ENCODE data around the gene SLC25A24.
A peak's percentile ranks its signal among the peaks of the same experiment; 100 is the strongest.
"Not testable (repeated sequence)": the region's sequence is repeated elsewhere in the genome, so short reads cannot be mapped to it uniquely, and the experiment has no call there.

Gene SLC25A24

DNA sequence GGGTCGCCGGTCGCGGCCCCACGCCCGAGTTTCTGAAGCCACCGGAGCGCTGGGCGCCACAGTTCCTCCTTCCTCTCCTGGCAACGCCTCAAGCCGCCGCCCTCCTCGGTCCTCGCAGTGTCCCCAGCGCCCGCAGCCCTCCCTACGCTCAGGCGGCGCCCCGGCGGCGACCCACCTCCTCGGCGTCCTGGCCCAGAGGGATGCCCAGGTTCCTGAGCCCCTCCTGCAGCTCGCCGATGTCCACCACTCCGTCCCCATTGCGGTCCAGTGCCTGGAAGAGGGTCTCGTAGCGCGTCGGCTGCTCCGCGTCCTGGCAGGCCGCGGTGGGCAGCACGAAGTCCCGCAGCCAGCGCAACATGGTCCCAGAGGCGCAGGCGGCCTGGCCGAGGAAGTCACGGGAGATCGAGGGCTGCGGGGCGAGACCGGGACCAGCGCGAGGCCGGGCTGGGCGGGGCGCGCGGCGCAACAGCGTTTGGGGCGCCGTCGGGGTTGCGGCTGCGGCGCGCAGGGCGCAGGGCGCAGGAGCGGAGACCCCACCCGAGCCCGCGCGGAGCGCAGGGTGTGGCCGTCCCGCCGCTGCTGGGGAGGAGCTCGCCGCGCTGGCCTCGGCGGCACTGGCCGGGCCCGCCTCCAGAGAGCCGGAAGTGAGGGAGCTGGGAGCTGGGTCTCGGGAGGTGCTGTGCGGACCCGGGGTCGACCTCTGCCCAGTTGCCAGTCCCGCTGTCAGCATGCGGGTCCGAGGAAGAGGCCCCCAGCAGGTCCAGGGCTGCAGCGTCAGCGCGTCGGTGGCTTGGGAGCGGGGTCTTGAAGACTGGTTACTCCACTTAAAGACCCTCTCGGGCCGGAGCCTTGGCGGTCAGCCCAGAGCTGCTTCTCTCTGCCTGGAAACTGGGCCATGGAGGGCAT, at the start of gene SLC25A24:
Gene SLC25A24 (minus strand): TSS at position 563 of the 906 bp plus-strand sequence. CDS start 205 bp downstream, at position 358.
- no peak for FAIRE-seq

DNA sequence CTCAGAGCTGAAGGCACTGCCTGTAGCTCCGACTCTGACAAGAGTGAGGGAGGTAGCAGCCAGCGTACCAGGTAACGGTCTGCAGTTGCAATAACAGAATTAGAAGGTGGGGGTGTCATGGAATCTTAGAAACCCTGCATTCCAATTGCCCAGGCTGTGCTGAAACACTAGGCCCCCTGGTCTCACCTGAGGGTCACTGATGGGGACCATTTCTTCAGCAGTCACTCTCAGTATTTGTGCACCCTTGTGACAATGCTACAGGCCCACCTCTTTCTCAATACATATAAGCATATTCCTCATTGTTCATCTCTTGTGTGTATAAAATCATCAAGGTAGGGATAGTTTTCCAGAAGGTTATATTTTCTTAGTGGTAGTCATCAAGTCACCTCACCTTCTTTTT, 43.8 kb upstream of the SLC25A24 start, which contains the start of gene NBPF4:
Gene NBPF4 (minus strand): TSS at position 101 of the 400 bp plus-strand sequence. CDS start 315 bp downstream, outside the sequence.
- not testable (repeated sequence) for FAIRE-seq

DNA sequence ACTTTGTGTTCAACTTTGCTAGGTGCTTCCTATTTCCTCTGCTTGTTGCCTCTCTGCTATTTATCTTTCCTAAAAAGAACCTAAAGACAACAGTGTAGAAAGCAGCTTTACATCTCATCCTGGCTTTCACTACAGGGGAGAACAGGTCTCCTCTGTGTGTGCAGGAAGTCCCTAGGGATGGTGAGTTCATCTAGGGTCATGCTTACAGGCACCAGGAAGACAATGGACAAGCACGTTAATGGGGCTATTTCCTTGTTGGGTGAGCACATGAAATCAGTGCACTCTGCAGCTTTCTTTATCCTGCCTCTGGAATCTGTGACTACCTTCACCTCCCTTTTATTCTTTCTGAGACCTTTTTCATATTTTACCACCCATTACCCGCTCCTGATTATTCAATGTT, 39.3 kb upstream of the SLC25A24 start:
- FAIRE-seq, result not testable (repeated sequence)

DNA sequence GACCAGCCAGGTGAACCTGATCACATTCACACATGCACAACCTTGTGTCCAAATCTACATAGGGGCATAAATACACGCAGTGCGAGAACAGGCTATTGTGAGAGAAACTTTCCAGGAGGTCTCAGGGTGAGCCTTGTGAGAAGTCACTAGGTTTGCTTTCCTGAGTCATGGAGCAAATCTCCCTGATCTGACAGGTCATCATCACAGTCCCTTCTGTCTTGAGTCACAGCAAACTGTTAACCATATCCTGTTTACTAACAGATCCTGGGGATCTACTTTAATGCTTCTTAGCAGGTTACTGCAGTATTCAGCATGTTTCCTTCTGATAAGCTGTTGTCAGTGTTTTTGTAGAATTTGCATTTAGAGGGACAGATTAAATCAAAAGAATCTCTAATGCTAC, 35.2 kb upstream of the SLC25A24 start:
- FAIRE-seq, result not testable (repeated sequence)

DNA sequence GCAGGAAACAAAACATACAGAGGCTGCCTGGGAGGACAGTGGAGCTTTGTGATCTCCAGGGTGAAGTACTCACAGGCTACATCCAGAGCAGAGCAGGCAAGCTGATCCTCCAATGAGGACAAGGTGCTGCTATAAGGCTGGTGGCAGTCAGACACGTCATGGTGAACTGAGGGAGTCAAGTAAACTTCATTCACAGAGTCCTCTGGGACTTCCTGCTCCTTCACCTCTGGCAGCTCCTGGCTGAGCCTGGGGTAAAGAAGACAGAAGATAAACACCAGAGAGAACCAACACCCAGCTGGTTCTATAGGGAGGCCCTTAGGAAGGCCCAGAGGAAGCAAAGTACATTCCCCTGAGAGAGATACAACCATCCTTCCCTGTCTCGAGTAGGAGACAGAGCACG, 32.0 kb upstream of the SLC25A24 start:
- not testable (repeated sequence) for FAIRE-seq

DNA sequence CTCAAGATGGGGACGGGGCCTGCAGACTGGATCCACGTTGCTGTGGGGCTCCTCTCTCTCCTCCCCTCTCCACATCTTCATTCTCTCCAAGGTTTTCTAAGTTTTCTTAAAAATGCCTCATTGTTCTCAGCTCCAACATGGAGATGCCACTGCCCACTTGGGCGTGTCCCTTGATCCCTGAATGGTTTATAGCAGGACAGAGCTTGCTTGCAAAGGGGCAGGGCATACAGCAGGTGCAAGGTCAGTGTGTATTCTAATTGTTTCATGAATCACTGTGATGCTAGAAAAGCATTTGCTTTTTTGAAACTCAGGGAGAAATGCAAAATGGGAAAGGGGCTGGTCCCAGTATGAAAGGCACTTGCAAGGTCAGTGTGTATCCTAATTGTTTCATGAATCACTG, 29.8 kb upstream of the SLC25A24 start:
- FAIRE-seq, result not testable (repeated sequence)

DNA sequence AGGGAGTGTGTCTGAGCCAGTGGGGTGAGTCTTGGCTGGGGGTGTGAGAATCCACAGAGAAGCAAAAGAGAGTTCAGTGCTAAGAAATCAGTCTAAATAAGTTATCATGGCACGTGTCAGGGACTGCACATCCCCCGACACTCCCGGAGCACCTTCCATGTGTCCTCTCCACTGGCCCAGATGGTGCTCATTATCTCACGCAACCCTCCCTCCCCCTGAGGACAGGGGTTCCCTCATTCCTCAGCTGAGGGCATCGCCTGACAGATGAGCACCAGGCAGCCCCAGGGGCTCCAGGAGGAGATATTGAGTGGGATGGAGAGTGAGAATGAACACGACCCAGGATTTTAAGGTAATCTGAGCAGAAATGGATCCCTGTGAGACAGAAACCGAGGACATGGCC, 27.6 kb upstream of the SLC25A24 start:
- not testable (repeated sequence) for FAIRE-seq

DNA sequence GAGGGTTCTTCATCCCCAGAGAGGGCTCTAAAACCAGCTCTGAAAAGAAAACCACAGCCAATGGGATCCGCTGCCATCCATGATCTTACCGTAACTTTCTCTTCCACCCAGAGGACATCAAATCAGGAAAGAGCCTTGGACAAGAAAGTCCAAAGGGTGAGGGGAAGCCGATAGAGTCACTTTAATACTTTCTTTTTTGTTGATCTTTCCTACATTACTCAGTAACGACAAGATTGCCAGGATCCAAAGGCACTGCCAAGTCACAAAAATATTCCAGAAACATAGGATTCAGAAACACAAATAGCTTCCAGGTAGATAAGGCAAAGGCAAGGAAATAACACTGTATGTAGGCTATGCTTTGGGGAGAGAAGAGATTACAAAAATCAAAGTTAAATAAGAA, 26.7 kb upstream of the SLC25A24 start:
- not testable (repeated sequence) for FAIRE-seq

DNA sequence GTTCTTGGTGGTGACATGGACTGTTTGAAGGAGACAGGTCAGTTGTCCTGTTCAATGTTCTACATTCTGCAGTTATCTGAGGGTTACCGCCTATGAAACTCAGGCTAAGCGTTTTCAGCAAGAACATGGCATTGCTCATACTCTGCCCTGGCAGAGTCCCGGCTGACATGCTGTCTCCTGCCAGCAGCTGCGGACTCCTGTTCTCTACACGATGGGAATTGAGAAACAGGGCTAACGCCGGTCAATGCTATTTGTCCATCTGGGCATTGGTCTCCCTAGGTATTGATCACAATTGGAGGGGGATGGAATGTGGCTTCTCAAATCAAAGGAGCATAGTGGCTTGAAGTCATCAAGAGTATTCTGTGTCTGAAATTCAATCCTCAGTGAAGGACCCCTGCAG, 23.1 kb upstream of the SLC25A24 start:
- FAIRE-seq, result not testable (repeated sequence)

DNA sequence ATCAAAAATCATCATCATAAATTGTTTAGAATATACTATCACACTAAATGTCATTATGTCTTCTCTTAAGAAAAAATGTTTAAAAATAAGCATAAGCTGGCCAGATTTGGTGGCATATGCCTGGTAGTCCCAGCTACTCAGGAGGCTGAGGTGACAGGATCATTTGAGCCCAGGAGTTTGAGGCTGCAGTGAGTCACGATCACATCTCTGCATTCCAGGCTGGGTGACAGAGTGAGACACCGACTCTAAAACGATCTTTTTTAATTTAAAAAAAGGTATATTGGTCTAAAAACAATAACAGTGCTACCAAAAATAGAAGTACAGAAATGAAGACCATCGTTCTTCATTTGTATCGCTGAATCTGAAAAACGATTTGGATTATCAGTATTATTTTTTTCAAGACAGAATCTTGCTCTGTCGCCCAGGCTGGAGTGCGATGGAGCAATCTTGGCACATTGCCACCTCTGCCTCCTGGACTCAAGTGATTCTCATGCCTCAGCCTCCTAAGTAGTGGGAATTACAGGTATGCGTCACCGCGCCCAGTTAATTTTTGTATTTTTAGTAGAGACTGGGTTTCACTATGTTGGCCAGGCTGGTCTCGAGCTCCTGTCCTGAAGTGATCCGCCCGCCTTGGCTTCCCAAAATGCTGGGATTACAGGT, 17.5 kb upstream of the SLC25A24 start:
- FAIRE-seq, result not testable (repeated sequence)

DNA sequence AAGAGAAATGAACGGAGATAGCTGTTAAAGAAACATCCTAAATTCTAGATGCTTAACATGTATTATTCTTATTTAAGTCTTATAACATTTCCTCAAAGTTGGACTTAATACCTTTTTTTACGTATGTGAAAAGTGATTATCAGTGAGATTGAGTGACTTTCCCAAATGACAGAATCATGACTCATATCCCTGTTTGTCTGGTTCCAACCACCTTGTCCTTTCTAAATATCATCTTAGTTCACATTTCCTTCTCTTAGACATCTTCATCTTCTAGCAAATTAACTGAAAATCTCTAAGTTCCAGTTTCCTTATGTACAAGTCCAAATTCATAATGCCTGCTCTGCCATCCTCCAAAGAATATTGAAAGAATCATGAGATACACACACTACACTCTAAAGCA, 16.9 kb upstream of the SLC25A24 start:
- not testable (repeated sequence) for FAIRE-seq

DNA sequence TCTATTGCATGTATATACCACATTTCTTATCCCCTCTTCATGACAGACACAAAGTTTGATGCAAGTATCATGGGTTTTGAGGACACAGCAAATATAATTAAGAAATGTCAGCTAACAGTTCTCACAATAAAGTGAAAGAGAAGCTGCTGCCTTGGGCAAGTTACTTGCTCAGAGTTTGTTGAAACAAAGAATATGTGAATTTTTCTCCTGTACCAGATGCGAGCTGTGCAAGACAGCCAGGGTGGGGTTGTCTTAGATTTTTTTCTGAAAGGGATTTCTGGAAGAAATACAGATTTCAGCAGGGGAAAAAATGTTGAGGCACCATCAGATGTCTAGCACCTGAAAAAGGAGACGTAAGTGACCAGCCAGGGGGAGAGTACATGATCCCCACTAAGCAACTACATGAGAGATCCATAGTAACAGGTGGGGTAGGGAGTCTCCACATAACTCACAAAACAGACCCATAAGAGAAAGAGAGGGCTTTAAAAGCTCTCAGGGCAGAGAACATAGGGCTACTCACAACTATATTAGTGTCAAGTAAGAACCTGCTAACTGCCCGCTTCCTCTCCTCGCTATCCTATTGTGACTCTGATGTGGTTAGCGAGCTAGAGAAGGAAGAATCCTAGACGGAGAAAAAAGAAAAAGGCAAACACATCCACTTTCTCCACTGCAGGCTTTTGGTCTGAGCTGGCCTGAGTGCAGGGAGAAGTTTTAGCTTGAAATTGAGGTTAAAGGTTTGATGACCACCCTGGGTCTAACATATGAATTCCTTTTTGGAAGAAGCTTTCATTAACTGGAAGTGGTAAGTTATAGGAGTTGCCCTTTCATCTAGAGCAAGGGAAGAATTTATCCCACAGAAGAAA, 16.1 kb upstream of the SLC25A24 start:
- not testable (repeated sequence) for FAIRE-seq

DNA sequence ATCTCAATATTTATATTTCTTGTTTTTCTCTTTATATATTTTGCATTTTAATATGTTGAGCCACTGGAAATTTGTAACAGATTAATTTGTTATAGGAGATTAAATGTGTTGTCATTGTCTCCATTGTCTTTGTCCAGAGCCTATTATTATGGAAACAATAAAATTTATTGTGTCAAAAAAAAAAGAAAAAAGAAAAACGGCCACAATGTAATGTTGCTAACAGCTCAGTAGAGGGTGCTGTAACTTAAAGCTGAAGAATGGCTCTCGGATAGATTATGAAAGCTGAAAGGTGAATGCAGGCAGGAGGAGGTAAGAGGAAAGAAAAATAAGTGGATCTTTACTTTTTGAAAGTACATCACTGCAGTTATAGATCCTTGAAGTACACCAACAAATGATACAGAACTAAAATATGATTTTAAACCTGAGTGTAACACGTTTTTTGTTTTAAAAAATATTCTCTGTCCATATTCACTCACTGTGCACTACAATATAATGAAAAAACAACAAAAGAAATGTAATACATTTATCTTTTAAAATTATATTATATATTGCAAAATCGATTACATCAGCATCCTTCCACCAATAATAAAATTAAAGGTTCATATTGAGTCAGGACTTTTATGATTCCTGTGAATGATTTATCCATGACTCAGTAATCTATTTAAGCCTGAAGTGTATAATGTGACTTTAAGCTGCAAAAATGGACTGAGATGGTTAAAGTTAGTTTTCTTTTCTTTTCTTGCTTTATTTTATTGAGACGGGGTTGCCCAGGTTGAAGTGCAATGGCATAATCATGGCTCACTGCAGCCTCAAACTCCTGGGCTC, 14.7 kb upstream of the SLC25A24 start:
- peak; percentile 91 for FAIRE-seq

DNA sequence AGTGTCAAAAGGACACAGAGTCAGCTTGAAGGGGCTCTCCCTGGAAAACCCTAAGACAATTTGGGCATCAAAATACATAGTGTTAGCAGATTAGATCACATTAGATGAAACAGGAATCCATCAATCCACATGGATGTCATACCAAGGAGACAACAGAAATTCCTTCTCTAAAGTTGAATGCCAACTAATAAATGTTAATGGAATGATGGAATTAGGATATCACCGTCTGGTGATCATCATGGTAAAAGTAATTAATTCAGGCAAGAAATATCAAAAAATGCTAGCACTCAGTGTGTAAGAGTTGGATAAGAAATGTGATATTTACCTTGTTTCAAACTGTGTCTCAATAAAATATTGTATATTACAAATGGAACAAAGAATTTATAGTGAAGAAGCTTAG, 10.9 kb upstream of the SLC25A24 start:
- FAIRE-seq, result no peak

DNA sequence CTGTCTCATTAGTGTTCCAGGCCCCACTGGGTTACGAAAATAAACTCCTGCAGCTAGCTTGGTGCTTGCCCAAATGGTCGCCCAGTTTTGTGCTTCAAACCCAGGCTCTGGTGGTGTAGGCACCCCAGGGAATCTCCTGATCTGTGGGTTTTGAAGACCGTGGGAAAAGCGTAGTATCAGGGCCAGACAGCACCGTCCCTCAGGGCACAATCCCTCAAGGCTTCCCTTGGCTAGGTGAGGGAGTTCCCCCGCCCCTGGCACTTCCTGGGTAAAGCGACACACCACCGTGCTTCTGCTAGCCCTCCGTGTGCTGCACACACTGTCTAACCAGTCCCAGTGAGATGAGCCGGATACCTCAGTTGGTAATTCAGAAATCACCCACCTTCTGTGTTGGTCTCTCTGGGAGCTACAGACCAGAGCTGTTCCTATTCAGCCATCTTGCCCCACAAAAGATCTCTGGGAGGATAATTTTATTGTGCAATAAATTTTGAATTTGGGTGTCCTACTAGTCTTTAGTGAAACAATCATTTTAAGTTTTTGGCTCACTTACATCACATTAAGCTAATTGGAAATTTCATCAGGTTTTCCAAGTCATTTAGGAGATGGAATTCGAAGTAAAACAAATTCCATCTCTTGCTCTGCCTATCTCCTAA, 9.4 kb upstream of the SLC25A24 start:
- FAIRE-seq, result no peak

DNA sequence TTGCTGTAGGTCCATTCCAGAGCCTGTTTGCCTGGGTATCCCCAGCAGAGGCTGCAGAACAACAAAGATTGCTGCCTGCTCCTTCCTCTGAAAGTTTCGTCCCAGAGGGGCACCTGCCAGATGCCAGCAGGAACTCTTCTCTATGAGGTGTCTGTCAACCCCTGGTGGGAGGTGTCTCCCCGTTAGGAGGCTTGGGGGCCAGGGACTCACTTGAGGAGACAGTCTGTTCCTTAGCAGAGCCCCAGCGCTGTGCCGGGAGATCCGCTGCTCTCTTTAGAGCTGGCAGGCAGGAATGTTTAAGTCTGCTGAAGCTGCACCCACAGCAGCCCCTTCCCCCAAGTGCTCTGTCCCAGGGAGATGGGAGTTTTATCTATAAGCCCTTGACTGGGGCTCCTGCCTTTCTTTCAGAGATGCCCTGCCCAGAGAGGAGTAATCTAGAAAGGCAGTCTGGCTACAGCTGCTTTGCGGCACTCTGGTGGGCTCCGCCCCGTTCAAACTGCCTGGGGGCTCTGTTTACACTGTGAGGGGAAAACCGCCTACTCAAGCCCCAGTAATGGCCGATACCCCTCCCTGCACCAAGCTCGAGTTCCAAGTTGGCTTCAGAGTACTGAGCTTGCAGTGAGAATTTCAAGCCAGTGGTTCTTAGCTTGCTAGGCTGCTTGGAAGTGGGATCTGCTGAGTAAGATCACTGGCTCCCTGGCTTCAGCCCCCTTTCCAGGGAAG, 8.7 kb upstream of the SLC25A24 start:
- no peak for FAIRE-seq

DNA sequence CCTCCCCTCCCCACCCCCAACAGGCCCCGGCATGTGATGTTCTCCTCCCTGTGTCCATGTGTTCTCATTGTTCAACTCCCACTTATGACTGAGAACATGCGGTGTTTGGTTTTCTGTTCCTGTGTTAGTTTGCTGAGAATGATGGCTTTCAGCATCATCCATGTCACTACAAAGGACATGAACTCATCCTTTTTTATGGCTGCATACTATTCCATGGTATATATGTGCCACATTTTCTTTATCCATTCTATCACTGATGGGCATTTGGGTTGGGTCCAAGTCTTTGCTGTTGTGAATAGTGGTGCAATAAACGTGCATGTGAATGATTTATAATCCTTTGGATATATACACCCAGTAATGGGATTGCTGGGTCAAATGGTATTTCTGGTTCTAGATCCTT, 3.4 kb upstream of the SLC25A24 start:
- not testable (repeated sequence) for FAIRE-seq

DNA sequence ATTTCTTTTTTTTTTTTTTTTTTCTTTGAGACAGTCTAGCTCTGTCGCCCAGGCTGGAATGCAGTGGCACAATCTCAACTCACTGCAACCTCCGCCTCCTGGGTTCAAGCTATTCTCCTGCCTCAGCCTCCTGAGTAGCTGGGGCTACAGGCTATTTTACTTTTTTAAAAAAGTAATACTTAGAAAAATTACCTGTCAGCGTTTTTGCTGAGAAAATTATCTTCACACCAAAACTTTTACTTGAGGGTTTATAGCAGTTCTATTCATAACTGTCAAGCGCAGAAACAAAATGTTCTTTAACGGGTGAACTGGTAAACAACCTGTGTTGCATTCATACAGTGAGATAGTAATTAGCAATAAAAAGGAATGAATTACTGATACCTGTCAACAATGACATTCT, 1.5 kb upstream of the SLC25A24 start:
- FAIRE-seq, result no peak

DNA sequence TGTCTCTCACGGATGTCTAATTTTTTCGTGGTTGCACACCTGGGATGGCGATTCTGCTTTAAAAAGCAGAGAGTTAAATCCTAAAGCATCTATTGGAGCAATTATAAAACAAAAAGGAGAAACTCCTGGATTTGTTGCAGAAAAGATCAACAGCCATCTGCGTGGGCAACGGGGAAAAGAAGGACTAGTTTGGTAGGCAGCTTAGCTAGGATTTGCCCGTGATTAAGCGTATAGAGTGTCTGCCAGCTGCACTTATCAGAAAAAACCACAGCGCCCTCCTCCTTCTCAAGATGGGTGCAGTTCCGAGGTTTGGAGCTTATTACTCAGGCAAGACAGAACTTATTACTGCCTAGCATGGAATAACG, 526 bp upstream of the SLC25A24 start:
- no peak for FAIRE-seq

DNA sequence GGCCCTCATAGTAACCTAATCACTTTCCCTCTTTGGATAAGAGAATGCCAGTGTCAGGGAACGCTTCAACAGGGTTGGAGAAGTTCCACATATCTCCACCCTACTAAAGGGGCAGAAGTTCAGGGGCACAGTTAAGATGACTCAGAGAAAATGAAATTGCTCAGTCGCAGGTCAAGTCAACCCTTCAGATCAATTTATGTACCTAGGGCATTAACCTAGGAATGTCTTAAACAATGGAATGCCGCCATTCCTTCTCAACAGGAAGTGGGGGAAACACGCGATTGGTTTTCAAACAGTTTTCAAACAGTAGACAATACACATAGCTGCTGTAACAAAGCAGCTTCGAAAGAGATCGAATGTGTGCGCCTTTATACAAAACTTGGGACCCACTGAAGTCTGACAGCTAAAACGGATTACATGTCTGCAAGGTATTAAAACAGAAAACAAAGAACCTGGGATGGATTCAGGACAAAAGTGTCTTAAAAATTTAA, 897 bp downstream of the SLC25A24 start:
- no peak for FAIRE-seq

DNA sequence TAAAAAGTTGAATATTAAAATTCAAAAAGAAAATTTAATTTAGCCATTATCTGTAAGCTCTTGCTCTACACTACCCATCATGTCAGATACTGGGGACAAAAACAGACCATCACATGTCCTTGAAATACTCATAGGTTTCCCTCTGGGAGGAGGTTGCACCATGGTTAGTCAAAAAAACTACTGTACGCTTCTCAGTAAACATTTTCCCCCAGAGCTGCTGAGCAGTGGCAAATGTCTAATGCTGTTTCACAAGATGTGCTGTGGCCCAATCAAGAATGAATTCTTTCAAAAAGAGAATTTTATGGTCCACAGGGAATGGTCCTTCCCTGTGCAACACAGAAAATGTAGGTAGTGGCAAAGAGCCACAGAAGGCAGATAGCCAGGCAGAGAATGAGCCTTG, 6.1 kb downstream of the SLC25A24 start:
- no peak for FAIRE-seq
